Myocyte (in vitro differentiated cells): Measurements from ENCODE around the gene SH3BP2. TPM values are rescaled to one million over a fixed set of nuclear protein-coding genes. Genes with fewer than 3 reads are reported as not detected.

Source experiments
- DNase-seq: peaks from one replicate; pipeline ENCODE4 v3.0.0-alpha.2; 2012; ENCODE audit warnings: low read depth
- total RNA-seq: library from RNA; depleted of rRNA; stranded (reverse); fragments of >200 nt; gene quantifications from 2 replicates; pipeline ENCODE4 v1.2.3, GENCODE V29; 2014

SH3BP2 gene
- total RNA-seq, 1 donor from 2014 or later: 24.9 TPM

DNA sequence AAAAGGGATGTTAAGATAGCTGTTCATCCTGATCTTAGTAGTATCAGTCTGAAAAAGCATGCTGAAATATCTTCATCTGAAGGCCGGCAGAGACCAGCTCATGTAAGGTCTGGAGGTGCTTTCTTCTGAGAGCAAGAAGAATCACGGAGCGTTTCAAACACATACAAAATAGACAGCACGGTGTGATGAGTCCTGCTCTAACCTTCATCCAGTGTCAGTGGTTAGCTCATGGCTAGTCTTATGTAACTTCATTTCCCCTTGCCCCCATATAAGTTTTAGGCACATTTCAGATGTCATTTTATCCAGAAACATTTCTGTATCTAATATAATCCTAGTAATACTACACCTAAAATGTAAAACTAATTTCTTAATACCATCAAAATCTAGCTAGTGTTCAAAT is 78.6 kb downstream of the SH3BP2 start:
- DNase-seq: no peak

DNA sequence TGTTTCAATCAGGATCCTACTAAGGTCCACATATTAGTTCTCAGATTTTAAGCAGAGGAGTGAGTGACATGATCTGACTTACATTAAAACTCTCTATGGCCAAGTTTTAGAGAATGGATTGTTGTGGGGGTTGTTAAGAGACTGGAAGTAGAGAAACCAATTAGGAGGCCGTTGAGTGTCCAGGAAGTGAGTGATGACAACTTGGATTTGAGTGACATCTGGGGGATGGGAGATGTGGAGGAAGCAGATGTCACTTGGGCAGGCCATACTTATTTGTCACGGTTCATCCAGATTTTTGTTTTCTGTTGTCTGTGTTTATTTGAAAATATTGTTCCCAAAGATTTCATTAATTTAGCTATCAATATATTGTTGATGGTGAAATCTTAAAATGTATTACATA is 79.0 kb downstream of the SH3BP2 start:
- DNase-seq: peak; percentile 63

GRCh38 chr4:2873329-2873728 is 80.4 kb downstream of the SH3BP2 start:
- no peak for DNase-seq

GRCh38 chr4:2874861-2875260 is 82.0 kb downstream of the SH3BP2 start:
- no peak for DNase-seq

DNA sequence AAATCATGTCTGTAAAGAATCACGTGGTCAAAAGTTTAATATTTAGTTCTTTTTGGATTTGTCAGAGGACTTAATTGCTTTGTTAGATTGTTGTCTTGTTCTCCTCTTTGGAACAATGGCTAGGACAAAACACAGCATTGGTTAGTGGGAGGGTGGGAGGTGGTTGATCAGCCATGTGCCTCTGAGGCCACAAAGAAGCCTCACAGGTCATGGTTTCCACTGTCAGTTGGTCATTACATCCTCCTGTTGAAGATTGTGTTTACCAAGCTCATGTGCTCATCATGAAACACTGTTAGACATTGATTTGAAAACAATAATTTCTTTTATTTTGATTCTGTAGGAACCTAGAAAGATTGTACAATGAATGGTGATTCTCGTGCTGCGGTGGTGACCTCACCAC is 82.7 kb downstream of the SH3BP2 start:
- DNase-seq: no peak

- DNase-seq: no peak
Observed at GRCh38 chr4:2878346-2878745, 85.5 kb downstream of the SH3BP2 start.

DNA sequence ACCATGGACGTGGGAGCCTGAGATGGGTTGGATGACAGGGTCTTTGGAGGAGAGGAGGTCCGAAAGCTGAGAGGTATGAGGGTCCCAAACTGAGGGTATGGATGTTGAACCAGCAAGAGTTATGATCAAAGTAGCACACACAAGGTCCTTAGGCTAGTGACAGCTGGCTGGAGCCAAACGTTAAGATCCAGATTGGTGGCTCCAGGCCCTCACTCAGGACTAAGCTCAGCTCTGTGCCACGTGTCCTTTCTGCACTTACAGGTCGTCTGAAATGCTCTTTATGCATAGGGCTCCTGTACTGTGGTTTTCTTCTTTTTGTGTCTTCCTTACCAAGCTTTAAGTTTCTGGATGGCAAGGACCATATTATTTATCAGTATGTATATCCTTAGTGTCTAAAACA is 86.1 kb downstream of the SH3BP2 start:
- no peak for DNase-seq

DNA sequence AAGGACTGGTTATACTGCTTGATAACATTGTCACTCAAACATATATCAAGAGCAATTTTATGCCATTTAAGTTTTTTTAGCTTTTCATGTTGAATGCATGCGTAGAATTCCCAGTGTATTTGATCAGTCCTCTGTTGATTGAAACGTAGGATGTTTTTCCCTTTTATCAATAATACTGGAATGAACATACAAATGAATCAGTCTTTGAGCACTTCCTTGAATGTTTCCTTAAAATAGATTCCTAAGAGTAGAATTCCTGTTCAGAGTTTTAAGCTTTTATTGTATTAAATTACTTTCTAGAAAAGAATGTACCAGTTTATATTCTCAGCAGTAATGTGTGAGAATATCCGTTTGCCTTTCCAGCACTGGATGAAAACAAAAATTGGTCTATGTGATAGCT is 88.5 kb downstream of the SH3BP2 start:
- no peak for DNase-seq

- DNase-seq: no peak
Observed at GRCh38 chr4:2882341-2882740, 89.5 kb downstream of the SH3BP2 start.

DNA sequence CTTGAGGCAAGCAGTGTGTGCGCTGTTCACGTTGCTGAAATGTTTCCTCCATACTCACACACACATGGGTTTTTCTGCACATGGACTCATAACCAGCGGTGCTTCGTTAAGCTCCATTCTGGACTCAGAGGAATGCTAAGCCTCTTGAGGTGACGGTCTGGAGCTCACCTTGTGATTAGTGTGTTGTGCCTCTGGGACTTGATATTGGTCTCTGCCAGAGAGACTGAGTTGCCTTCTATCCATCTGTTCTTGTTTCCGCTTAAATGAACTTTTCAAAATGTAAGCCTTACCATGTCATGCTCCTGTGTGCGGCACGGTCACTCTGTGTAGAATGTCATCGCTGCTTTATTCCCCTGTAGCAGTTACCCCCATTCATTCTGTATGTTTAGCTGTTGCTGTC is 93.3 kb downstream of the SH3BP2 start:
- DNase-seq: no peak

DNA sequence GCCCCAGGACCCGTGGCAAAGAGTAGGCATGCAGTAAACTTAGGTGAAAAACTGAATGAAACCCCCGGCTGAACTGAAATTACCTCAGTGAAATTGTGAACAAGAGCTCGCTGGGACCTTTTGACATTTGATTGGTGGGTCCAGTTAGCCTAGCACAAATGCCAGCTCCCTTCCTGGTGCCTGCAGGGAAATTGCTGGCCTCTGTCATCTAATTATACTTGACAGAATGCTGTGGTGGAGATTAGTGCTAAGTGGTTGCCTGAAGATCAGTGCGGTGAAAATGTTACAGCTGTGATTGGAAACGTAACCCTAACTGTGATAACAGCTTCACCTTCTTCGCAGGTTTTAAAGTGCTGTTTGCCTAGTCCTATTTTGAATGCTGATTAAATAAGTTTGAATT is 93.7 kb downstream of the SH3BP2 start:
- DNase-seq: peak; percentile 46

GRCh38 chr4:2887343-2887742 is 94.5 kb downstream of the SH3BP2 start:
- DNase-seq: no peak

DNA sequence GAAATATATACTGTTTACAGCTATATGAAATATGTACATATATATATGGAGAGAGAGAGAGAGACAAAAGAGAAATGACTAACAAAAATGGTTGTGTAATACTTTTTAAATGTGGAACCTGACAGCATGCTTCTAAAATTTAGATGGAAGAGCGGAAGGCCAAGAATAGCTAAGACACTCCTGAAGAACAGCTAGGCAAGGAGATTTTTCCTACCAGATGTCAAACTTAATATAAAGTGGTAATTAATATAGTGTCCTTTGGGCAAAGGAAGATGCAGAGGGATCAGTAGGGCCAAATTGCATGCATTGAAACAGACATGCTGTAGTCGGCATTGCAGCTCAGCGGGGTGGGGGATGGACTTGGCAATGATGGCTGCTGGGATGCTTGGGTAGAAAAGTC is 96.0 kb downstream of the SH3BP2 start:
- DNase-seq: peak; percentile 35

Other genes starting within 250 kb of the SH3BP2 start
- 32.3 and 54.5 TPM in 2 replicates for gene TNIP2, start 36.7 kb upstream of the SH3BP2 start, total RNA-seq
- 121 and 142 TPM in 2 replicates for gene ADD1, start 50.8 kb downstream of the SH3BP2 start, total RNA-seq
- gene NOP14, start 170.3 kb downstream of the SH3BP2 start, total RNA-seq: 26.3 and 30.1 TPM in 2 replicates
- 14.6 and 16.7 TPM in 2 replicates for gene GRK4, start 170.5 kb downstream of the SH3BP2 start, total RNA-seq